Measurements from ENCODE around the gene BIK. TPM values are rescaled to one million over a fixed set of nuclear protein-coding genes. Genes with fewer than 3 reads are reported as not detected.

Gene BIK
- total RNA-seq, 1 experiment from 2014 or later = 2.0 TPM

DNA sequence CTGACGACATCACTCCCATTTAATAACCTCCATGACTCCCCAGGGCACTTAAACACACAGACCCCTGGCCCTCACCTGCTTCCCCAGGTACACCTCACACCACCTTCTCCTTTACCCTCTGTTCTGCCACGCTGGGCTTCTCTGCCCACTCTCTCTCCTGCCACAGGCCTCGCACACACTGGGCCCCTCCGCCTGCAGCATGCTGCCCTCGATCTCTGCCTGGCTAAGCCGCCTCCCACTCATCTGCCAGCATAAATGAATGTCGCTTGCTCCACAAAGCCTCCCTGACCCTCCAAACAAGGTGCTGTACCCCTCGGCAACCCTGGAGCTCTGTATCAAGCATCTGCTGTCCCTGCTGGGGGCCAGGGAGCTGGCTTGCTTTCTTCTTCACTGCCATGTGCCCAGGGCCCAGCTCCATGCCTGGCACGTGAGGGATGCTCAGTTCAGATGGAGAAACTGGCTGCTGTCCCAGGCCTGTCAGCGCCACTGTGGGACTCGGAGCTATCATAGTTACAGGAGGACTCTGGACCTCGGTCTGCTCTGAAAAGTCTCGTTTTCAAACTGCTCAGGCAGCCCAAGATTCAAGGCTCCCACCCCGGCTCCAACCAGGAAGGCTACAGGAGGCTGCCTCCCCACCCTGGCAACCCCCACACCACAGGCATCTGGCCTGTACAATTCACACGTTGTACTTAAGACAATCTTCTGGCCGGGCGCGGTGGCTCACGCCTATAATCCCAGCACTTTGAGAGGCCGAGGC lies 33.3 kb upstream of the BIK start:
- intact Hi-C loops (cut with micrococcal nuclease; ENCODE audit: unreplicated experiment) = no loop called here
- BruUV-seq (replicated peaks) = no TSS peak
- ChIA-PET POLR2A (ENCODE audit: low non-redundant PET) (no interaction called here), CTCF (no interaction called here)
- DNase-seq (ENCODE audit: low spot score) = no peak
- TF ChIP-seq, protein P1, sequence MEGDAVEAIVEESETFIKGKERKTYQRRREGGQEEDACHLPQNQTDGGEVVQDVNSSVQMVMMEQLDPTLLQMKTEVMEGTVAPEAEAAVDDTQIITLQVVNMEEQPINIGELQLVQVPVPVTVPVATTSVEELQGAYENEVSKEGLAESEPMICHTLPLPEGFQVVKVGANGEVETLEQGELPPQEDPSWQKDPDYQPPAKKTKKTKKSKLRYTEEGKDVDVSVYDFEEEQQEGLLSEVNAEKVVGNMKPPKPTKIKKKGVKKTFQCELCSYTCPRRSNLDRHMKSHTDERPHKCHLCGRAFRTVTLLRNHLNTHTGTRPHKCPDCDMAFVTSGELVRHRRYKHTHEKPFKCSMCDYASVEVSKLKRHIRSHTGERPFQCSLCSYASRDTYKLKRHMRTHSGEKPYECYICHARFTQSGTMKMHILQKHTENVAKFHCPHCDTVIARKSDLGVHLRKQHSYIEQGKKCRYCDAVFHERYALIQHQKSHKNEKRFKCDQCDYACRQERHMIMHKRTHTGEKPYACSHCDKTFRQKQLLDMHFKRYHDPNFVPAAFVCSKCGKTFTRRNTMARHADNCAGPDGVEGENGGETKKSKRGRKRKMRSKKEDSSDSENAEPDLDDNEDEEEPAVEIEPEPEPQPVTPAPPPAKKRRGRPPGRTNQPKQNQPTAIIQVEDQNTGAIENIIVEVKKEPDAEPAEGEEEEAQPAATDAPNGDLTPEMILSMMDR (conservative IDR thresholded peaks at IDR 0.05; ENCODE audit: low read depth, low read length) = no peak
- no peak for TF ChIP-seq EZH2 (IDR thresholded peaks at IDR 0.05; ENCODE audit: borderline replicate concordance, low read depth, low read length, poor library complexity, severe bottlenecking)
- H3K4me3 ChIP-seq (ENCODE audit: low read depth, low read length, poor library complexity, severe bottlenecking) = no peak overlapping the region
- no peaks in the 10 kb centered on the region for H3K9me3 ChIP-seq (ENCODE audit: low read depth, low read length, poor library complexity, severe bottlenecking)
- no peaks in the 10 kb centered on the region for H3K4me1 ChIP-seq (ENCODE audit: insufficient read depth, low read length, poor library complexity, severe bottlenecking)
- no peaks in the 10 kb centered on the region for H3K27me3 ChIP-seq (replicated peaks; ENCODE audit: insufficient read depth, low read depth, low read length, poor library complexity)
- no peaks in the 10 kb centered on the region for H3K36me3 ChIP-seq (ENCODE audit: insufficient read depth, low read length, poor library complexity, severe bottlenecking)
- H3K27ac ChIP-seq (ENCODE audit: low read depth, low read length, poor library complexity, severe bottlenecking) = no peak overlapping the region

DNA sequence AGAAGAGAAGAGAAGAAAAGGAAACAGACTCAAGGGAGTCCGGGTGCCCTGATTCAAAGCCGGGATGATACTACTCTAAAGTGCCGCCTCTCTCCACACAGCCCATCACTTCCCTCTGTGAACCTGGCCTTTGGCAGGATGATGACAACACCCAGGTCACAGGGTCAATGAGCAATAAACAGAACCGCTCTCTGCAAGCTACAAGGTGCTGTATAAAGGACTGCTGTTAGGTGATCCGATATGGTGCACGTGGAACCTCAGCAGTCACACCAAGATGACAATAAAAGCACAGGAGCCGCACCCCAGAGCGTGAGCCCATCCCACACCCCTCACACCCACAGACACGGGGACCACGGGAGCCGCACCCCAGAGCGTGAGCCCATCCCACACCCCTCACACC lies 32.0 kb upstream of the BIK start:
- TF ChIP-seq, protein P1 (conservative IDR thresholded peaks at IDR 0.05; ENCODE audit: low read depth, low read length) = no peak
- TF ChIP-seq EZH2 (IDR thresholded peaks at IDR 0.05; ENCODE audit: borderline replicate concordance, low read depth, low read length, poor library complexity, severe bottlenecking) = no peak
- Histone ChIP-seq H3K36me3 (ENCODE audit: insufficient read depth, low read length, poor library complexity, severe bottlenecking) (no peaks in the 10 kb centered on the region), H3K27me3 (replicated peaks; ENCODE audit: insufficient read depth, low read depth, low read length, poor library complexity) (no peaks in the 10 kb centered on the region), H3K27ac (ENCODE audit: low read depth, low read length, poor library complexity, severe bottlenecking) (no peak overlapping the region), H3K9me3 (ENCODE audit: low read depth, low read length, poor library complexity, severe bottlenecking) (no peaks in the 10 kb centered on the region), H3K4me1 (ENCODE audit: insufficient read depth, low read length, poor library complexity, severe bottlenecking) (no peaks in the 10 kb centered on the region), H3K4me3 (ENCODE audit: low read depth, low read length, poor library complexity, severe bottlenecking) (no peak overlapping the region)
- ChIA-PET POLR2A (ENCODE audit: low non-redundant PET) (interaction anchor here (0.6 kb wide), 1 partner anchor 119 kb away, joined by 4 read pairs; no protein-coding TSS in a partner anchor), CTCF (no interaction called here)
- no peak for DNase-seq (ENCODE audit: low spot score)
- BruUV-seq (replicated peaks) = no TSS peak
- intact Hi-C loops (cut with micrococcal nuclease; ENCODE audit: unreplicated experiment) = no loop called here

DNA sequence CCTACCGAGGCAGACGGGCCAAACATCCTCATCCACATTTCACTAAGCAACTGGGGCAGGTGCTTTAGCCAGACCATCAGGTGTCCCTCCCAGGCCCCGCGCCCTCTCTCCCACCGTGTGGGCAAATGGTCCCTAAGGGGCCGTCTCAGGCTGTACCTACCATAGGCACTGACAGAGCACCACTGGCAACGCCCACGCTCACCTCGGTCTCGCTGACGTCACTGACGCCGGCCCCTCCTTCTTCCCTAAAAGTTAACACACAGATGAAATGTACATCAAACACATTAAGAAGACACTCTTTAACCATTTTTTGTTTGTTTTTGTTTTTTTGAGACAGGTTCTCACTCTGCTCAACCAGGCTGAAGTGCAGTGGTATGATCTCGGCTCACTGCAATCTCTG lies 30.8 kb upstream of the BIK start:
- TF ChIP-seq EZH2 (IDR thresholded peaks at IDR 0.05; ENCODE audit: borderline replicate concordance, low read depth, low read length, poor library complexity, severe bottlenecking) = no peak
- TF ChIP-seq, protein P1 (conservative IDR thresholded peaks at IDR 0.05; ENCODE audit: low read depth, low read length) = no peak
- no peaks in the 10 kb centered on the region for H3K4me1 ChIP-seq (ENCODE audit: insufficient read depth, low read length, poor library complexity, severe bottlenecking)
- H3K27ac ChIP-seq (ENCODE audit: low read depth, low read length, poor library complexity, severe bottlenecking) = no peak overlapping the region
- intact Hi-C loops (cut with micrococcal nuclease; ENCODE audit: unreplicated experiment) = no loop called here
- H3K4me3 ChIP-seq (ENCODE audit: low read depth, low read length, poor library complexity, severe bottlenecking) = no peak overlapping the region
- BruUV-seq (replicated peaks) = no TSS peak
- DNase-seq (ENCODE audit: low spot score) = no peak
- H3K9me3 ChIP-seq (ENCODE audit: low read depth, low read length, poor library complexity, severe bottlenecking) = no peaks in the 10 kb centered on the region
- no peaks in the 10 kb centered on the region for H3K36me3 ChIP-seq (ENCODE audit: insufficient read depth, low read length, poor library complexity, severe bottlenecking)
- no peaks in the 10 kb centered on the region for H3K27me3 ChIP-seq (replicated peaks; ENCODE audit: insufficient read depth, low read depth, low read length, poor library complexity)
- ChIA-PET CTCF (no interaction called here), POLR2A (ENCODE audit: low non-redundant PET) (no interaction called here)
